Prostate gland (tissue), 2 donors: ENCODE data around the gene TRAK1.

ENCODE experiments used
- POLR2AphosphoS5 ChIP-seq: sonication (generic); formaldehyde crosslinking; IDR thresholded peaks from one replicate; pipeline ENCODE4 v1.6.1; 2017; ENCODE audit warnings: antibody characterized with exemption
- TF ChIP-seq, protein P1 (sequence below), 4 experiments: fragments of 200-600 bp in 2 of 4; fragments of 450-650 bp in 2 of 4; sonication (generic) in 2 of 4; IDR thresholded peaks; 1 replicate in 3 of 4; 2 replicates in 1 of 4; pipeline ENCODE4 v1.5.1; 2016 to 2019; ENCODE audit warnings: antibody characterized with exemption in 4 of 4, mild to moderate bottlenecking in 2 of 4, moderate library complexity in 2 of 4

DNA sequence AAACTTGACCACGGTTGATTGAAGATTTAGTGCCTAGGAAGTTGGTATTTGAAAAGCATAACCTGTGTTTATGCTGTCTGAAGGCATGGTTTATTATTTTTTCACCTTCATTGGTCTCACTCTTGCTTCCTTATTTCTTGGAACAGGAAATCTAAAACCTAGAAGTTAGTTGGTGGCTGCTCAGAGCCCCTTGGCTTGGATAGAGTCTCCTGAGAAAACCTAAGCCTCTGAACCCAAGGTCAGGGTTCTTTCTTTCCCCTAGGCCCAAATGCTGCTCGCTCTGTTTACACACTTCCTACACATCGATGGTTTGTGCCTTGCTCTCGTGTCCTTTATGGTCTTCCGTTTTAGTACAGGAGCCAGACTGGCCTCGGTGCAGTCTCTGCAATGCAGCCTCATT lies 82.2 kb downstream of the TRAK1 start:
- TF ChIP-seq, protein P1, sequence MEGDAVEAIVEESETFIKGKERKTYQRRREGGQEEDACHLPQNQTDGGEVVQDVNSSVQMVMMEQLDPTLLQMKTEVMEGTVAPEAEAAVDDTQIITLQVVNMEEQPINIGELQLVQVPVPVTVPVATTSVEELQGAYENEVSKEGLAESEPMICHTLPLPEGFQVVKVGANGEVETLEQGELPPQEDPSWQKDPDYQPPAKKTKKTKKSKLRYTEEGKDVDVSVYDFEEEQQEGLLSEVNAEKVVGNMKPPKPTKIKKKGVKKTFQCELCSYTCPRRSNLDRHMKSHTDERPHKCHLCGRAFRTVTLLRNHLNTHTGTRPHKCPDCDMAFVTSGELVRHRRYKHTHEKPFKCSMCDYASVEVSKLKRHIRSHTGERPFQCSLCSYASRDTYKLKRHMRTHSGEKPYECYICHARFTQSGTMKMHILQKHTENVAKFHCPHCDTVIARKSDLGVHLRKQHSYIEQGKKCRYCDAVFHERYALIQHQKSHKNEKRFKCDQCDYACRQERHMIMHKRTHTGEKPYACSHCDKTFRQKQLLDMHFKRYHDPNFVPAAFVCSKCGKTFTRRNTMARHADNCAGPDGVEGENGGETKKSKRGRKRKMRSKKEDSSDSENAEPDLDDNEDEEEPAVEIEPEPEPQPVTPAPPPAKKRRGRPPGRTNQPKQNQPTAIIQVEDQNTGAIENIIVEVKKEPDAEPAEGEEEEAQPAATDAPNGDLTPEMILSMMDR (IDR thresholded peaks at IDR 0.05) = no peak
- no peak for TF ChIP-seq POLR2AphosphoS5
